HG02571 (cell line): ENCODE results near the gene SCN2B.

ENCODE experiments used
- ATAC-seq: cut with Tn5 transposase; IDR thresholded peaks from one replicate; pipeline ENCODE4 v1.9.1; 2021; ENCODE audit warnings: mild to moderate bottlenecking, moderate library complexity; ENCODE audit not compliant: unreplicated experiment

SCN2B gene

GRCh38 chr11:118136341-118136740, 40.1 kb downstream of the SCN2B start:
- no peak for ATAC-seq

- ATAC-seq = no peak
Observed at GRCh38 chr11:118135796-118136165, 40.7 kb downstream of the SCN2B start.

- no peak for ATAC-seq
Observed at GRCh38 chr11:118135051-118135795, 41.2 kb downstream of the SCN2B start.

GRCh38 chr11:118133816-118134215, 42.6 kb downstream of the SCN2B start:
- no peak for ATAC-seq

- no peak for ATAC-seq
Observed at GRCh38 chr11:118132385-118133151, 43.9 kb downstream of the SCN2B start.

GRCh38 chr11:118129471-118130172, 46.8 kb downstream of the SCN2B start:
- ATAC-seq = no peak

- no peak for ATAC-seq
Observed at GRCh38 chr11:118128721-118129470, 47.5 kb downstream of the SCN2B start.

GRCh38 chr11:118128310-118128709, 48.1 kb downstream of the SCN2B start:
- no peak for ATAC-seq

- ATAC-seq = no peak
Observed at GRCh38 chr11:118126082-118126838, 50.2 kb downstream of the SCN2B start.

GRCh38 chr11:118124929-118125535, 51.4 kb downstream of the SCN2B start:
- ATAC-seq = no peak

GRCh38 chr11:118120793-118121192, 55.6 kb downstream of the SCN2B start:
- no peak for ATAC-seq

- ATAC-seq = no peak
Observed at GRCh38 chr11:118117790-118118601, 58.4 kb downstream of the SCN2B start.

GRCh38 chr11:118115048-118115447, 61.4 kb downstream of the SCN2B start:
- ATAC-seq = no peak

GRCh38 chr11:118114266-118114665, 62.2 kb downstream of the SCN2B start:
- ATAC-seq = no peak

GRCh38 chr11:118112711-118113430, 63.6 kb downstream of the SCN2B start:
- ATAC-seq = no peak
